ENCODE measurements around the gene CHKA.

The CHKA gene

GRCh38 chr11:68146704-68147474 is 25.7 kb upstream of the CHKA start:
- Histone ChIP-seq H3K79me1 (ENCODE audit: low read length) (no peaks in the 10 kb centered on the region), H2AK5ac (ENCODE audit: low read length) (no peak overlapping the region), H4K5ac (ENCODE audit: low read length) (no peak overlapping the region), H3K27ac (ENCODE audit: low read depth, low read length) (no peak overlapping the region), H2BK5ac (ENCODE audit: low read length) (no peak overlapping the region), H3K4me2 (ENCODE audit: low read length) (no peak overlapping the region), H3K4me1 (ENCODE audit: control insufficient read depth, low read depth, low read length) (no peaks in the 10 kb centered on the region), H3K56ac (ENCODE audit: low read length) (peak overlapping the region; percentile 25), H2BK15ac (replicated peaks; ENCODE audit: low read depth) (no peak overlapping the region), H3K4me3 (ENCODE audit: low read length) (no peak overlapping the region), H3K18ac (ENCODE audit: low read length) (no peak overlapping the region), H3K27me3 (ENCODE audit: insufficient read depth, low read length, poor library complexity) (no peaks in the 10 kb centered on the region), H3K9ac (ENCODE audit: low read length) (no peak overlapping the region), H2BK120ac (ENCODE audit: low read depth, low read length) (no peak overlapping the region), H3K79me2 (ENCODE audit: control insufficient read depth, insufficient read depth, low read length) (no peaks in the 10 kb centered on the region), H3K23ac (ENCODE audit: low read length) (peak overlapping the region; percentile 66), H4K8ac (ENCODE audit: low read depth, low read length) (no peak overlapping the region), H3K4ac (ENCODE audit: low read depth, low read length) (no peak overlapping the region), H3K36me3 (ENCODE audit: control insufficient read depth, insufficient read depth, low read length) (no peaks in the 10 kb centered on the region)
- no CpG with 5 or more reads among the region's 13 CpGs for WGBS (ENCODE audit: extremely low coverage, insufficient coverage, low lambda C conversion rate)
- DNase-seq = no peak

GRCh38 chr11:68146010-68146540 is 24.9 kb upstream of the CHKA start:
- Histone ChIP-seq H2BK120ac (ENCODE audit: low read depth, low read length) (no peak overlapping the region), H3K4me1 (ENCODE audit: control insufficient read depth, low read depth, low read length) (no peaks in the 10 kb centered on the region), H3K9ac (ENCODE audit: low read length) (no peak overlapping the region), H3K79me2 (ENCODE audit: control insufficient read depth, insufficient read depth, low read length) (no peaks in the 10 kb centered on the region), H3K56ac (ENCODE audit: low read length) (no peak overlapping the region), H3K4me2 (ENCODE audit: low read length) (no peak overlapping the region), H2BK15ac (replicated peaks; ENCODE audit: low read depth) (no peak overlapping the region), H2BK5ac (ENCODE audit: low read length) (no peak overlapping the region), H3K27me3 (ENCODE audit: insufficient read depth, low read length, poor library complexity) (no peaks in the 10 kb centered on the region), H3K4ac (ENCODE audit: low read depth, low read length) (no peak overlapping the region), H3K4me3 (ENCODE audit: low read length) (no peak overlapping the region), H3K27ac (ENCODE audit: low read depth, low read length) (no peak overlapping the region), H3K36me3 (ENCODE audit: control insufficient read depth, insufficient read depth, low read length) (no peaks in the 10 kb centered on the region), H4K8ac (ENCODE audit: low read depth, low read length) (no peak overlapping the region), H4K5ac (ENCODE audit: low read length) (no peak overlapping the region), H2AK5ac (ENCODE audit: low read length) (no peak overlapping the region), H3K23ac (ENCODE audit: low read length) (no peak overlapping the region), H3K79me1 (ENCODE audit: low read length) (no peaks in the 10 kb centered on the region), H3K18ac (ENCODE audit: low read length) (no peak overlapping the region)
- DNase-seq = no peak
- no CpG with 5 or more reads among the region's 15 CpGs for WGBS (ENCODE audit: extremely low coverage, insufficient coverage, low lambda C conversion rate)

GRCh38 chr11:68145120-68145866 is 24.1 kb upstream of the CHKA start:
- H4K8ac ChIP-seq (ENCODE audit: low read depth, low read length) = no peak overlapping the region
- H3K79me2 ChIP-seq (ENCODE audit: control insufficient read depth, insufficient read depth, low read length) = no peaks in the 10 kb centered on the region
- no peak overlapping the region for H3K4me2 ChIP-seq (ENCODE audit: low read length)
- no peaks in the 10 kb centered on the region for H3K79me1 ChIP-seq (ENCODE audit: low read length)
- no peak overlapping the region for H2BK120ac ChIP-seq (ENCODE audit: low read depth, low read length)
- no peaks in the 10 kb centered on the region for H3K4me1 ChIP-seq (ENCODE audit: control insufficient read depth, low read depth, low read length)
- H3K23ac ChIP-seq (ENCODE audit: low read length) = peak overlapping the region; percentile 80
- H3K27ac ChIP-seq (ENCODE audit: low read depth, low read length) = no peak overlapping the region
- no peak overlapping the region for H4K5ac ChIP-seq (ENCODE audit: low read length)
- H3K56ac ChIP-seq (ENCODE audit: low read length) = no peak overlapping the region
- no CpG with 5 or more reads among the region's 14 CpGs for WGBS (ENCODE audit: extremely low coverage, insufficient coverage, low lambda C conversion rate)
- no peak overlapping the region for H2BK5ac ChIP-seq (ENCODE audit: low read length)
- H3K4me3 ChIP-seq (ENCODE audit: low read length) = no peak overlapping the region
- no peak overlapping the region for H3K4ac ChIP-seq (ENCODE audit: low read depth, low read length)
- no peak for DNase-seq
- no peak overlapping the region for H2AK5ac ChIP-seq (ENCODE audit: low read length)
- H3K27me3 ChIP-seq (ENCODE audit: insufficient read depth, low read length, poor library complexity) = no peaks in the 10 kb centered on the region
- H3K9ac ChIP-seq (ENCODE audit: low read length) = no peak overlapping the region
- H3K18ac ChIP-seq (ENCODE audit: low read length) = no peak overlapping the region
- no peaks in the 10 kb centered on the region for H3K36me3 ChIP-seq (ENCODE audit: control insufficient read depth, insufficient read depth, low read length)
- H2BK15ac ChIP-seq (replicated peaks; ENCODE audit: low read depth) = no peak overlapping the region

- H3K79me1 ChIP-seq (ENCODE audit: low read length) = no peaks in the 10 kb centered on the region
- no peak overlapping the region for H3K27ac ChIP-seq (ENCODE audit: low read depth, low read length)
- H3K9ac ChIP-seq (ENCODE audit: low read length) = no peak overlapping the region
- no peak overlapping the region for H3K4me3 ChIP-seq (ENCODE audit: low read length)
- H4K8ac ChIP-seq (ENCODE audit: low read depth, low read length) = no peak overlapping the region
- no peak overlapping the region for H3K23ac ChIP-seq (ENCODE audit: low read length)
- no peak overlapping the region for H2BK120ac ChIP-seq (ENCODE audit: low read depth, low read length)
- H2BK5ac ChIP-seq (ENCODE audit: low read length) = no peak overlapping the region
- H3K27me3 ChIP-seq (ENCODE audit: insufficient read depth, low read length, poor library complexity) = no peaks in the 10 kb centered on the region
- no peak overlapping the region for H4K5ac ChIP-seq (ENCODE audit: low read length)
- no peak overlapping the region for H3K4me2 ChIP-seq (ENCODE audit: low read length)
- H3K79me2 ChIP-seq (ENCODE audit: control insufficient read depth, insufficient read depth, low read length) = no peaks in the 10 kb centered on the region
- WGBS (ENCODE audit: extremely low coverage, insufficient coverage, low lambda C conversion rate) = no CpG with 5 or more reads among the region's 4 CpGs
- H3K18ac ChIP-seq (ENCODE audit: low read length) = no peak overlapping the region
- H3K4ac ChIP-seq (ENCODE audit: low read depth, low read length) = no peak overlapping the region
- H3K56ac ChIP-seq (ENCODE audit: low read length) = no peak overlapping the region
- H2BK15ac ChIP-seq (replicated peaks; ENCODE audit: low read depth) = no peak overlapping the region
- no peaks in the 10 kb centered on the region for H3K4me1 ChIP-seq (ENCODE audit: control insufficient read depth, low read depth, low read length)
- no peaks in the 10 kb centered on the region for H3K36me3 ChIP-seq (ENCODE audit: control insufficient read depth, insufficient read depth, low read length)
- DNase-seq = no peak
- H2AK5ac ChIP-seq (ENCODE audit: low read length) = no peak overlapping the region
Observed at GRCh38 chr11:68143310-68143689, 22.1 kb upstream of the CHKA start.

- no peak overlapping the region for H3K4ac ChIP-seq (ENCODE audit: low read depth, low read length)
- H2BK120ac ChIP-seq (ENCODE audit: low read depth, low read length) = no peak overlapping the region
- no peak overlapping the region for H4K5ac ChIP-seq (ENCODE audit: low read length)
- H3K23ac ChIP-seq (ENCODE audit: low read length) = no peak overlapping the region
- H3K18ac ChIP-seq (ENCODE audit: low read length) = no peak overlapping the region
- H2BK15ac ChIP-seq (replicated peaks; ENCODE audit: low read depth) = no peak overlapping the region
- H3K9ac ChIP-seq (ENCODE audit: low read length) = no peak overlapping the region
- H3K79me2 ChIP-seq (ENCODE audit: control insufficient read depth, insufficient read depth, low read length) = no peaks in the 10 kb centered on the region
- H3K79me1 ChIP-seq (ENCODE audit: low read length) = no peaks in the 10 kb centered on the region
- H2AK5ac ChIP-seq (ENCODE audit: low read length) = no peak overlapping the region
- no peak overlapping the region for H4K8ac ChIP-seq (ENCODE audit: low read depth, low read length)
- no peak overlapping the region for H3K27ac ChIP-seq (ENCODE audit: low read depth, low read length)
- no peaks in the 10 kb centered on the region for H3K36me3 ChIP-seq (ENCODE audit: control insufficient read depth, insufficient read depth, low read length)
- no peak overlapping the region for H3K4me3 ChIP-seq (ENCODE audit: low read length)
- H2BK5ac ChIP-seq (ENCODE audit: low read length) = no peak overlapping the region
- no peak overlapping the region for H3K56ac ChIP-seq (ENCODE audit: low read length)
- no peak overlapping the region for H3K4me2 ChIP-seq (ENCODE audit: low read length)
- H3K4me1 ChIP-seq (ENCODE audit: control insufficient read depth, low read depth, low read length) = no peaks in the 10 kb centered on the region
- no peaks in the 10 kb centered on the region for H3K27me3 ChIP-seq (ENCODE audit: insufficient read depth, low read length, poor library complexity)
- DNase-seq = no peak
- no CpG with 5 or more reads among the region's 16 CpGs for WGBS (ENCODE audit: extremely low coverage, insufficient coverage, low lambda C conversion rate)
Observed at GRCh38 chr11:68142441-68143309, 21.5 kb upstream of the CHKA start.

Measured in mesendoderm (in vitro differentiated cells).